HCT116 (cell line): ENCODE results near the gene SCUBE2. TPM values are rescaled to one million over a fixed set of nuclear protein-coding genes. Genes with fewer than 3 reads are reported as not detected.

Source experiments
- ATAC-seq: fragments of 200-7000 bp; cut with Tn5 transposase; 2 replicates; pipeline ENCODE4 v1.9.1; 2020; ENCODE audit warnings: mild to moderate bottlenecking, moderate library complexity
- BruUV-seq: library from RNA; stranded (reverse); fragments of 400-500 nt; replicated peaks from 2 replicates; lab custom pipeline; 2021; lab: Mats Ljungman, UMichigan
- CTCF ChIA-PET: fragments of 300-600 bp; sonication (Branson Sonifier 250); formaldehyde crosslinking; loops from one replicate; lab custom pipeline; 2021; ENCODE audit warnings: antibody characterized with exemption; lab: Charles Lee
- POLR2A ChIA-PET: fragments of 300-600, 350-600 bp; sonication (Branson Sonifier 250); formaldehyde crosslinking; loops from one replicate; lab custom pipeline; 2021; ENCODE audit warnings: antibody characterized with exemption; lab: Charles Lee
- RAD21 ChIA-PET, 2 experiments: fragments of 300-600 bp; sonication (Branson Sonifier 250); formaldehyde crosslinking; loops; one replicate each; lab custom pipeline; 2023; ENCODE audit warnings: low total read pairs in 2 of 2; ENCODE audit not compliant: uncharacterized antibody in 2 of 2, unreplicated experiment in 2 of 2, low non-redundant PET in 1 of 2; lab: Charles Lee
- DNase-seq: peaks from one replicate; pipeline ENCODE4 v3.0.0-alpha.2; 2010; ENCODE audit warnings: low read depth, low spot score
- H2AFZ ChIP-seq: fragments of 200-600 bp; shearing (Covaris generic), sonication (generic); 2 replicates; pipeline ENCODE4 v1.6.1; 2017; ENCODE audit warnings: low read depth, mixed run types, mixed read lengths, antibody characterized with exemption, low read length; ENCODE audit not compliant: poor library complexity, severe bottlenecking
- H3K27ac ChIP-seq: 2 replicates; pipeline ENCODE4 v1.5.1; 2012; ENCODE audit warnings: low read depth, low read length
- H3K27me3 ChIP-seq: fragments of 200-600 bp; sonication (generic); 2 replicates; pipeline ENCODE4 v1.6.1; 2016; ENCODE audit warnings: mixed run types, low read length, mixed read lengths; ENCODE audit not compliant: insufficient read depth
- H3K36me3 ChIP-seq, 2 experiments: fragments of 200-500 bp in 1 of 2; fragments of 200-600 bp in 1 of 2; sonication (Bioruptor generic) in 1 of 2; sonication (generic) in 1 of 2; 2 replicates each; pipeline versions ENCODE4 v1.5.1 to v1.6.1; 2014 to 2016; ENCODE audit warnings: low read length in 2 of 2, inconsistent platforms in 1 of 2, mixed read lengths in 1 of 2, mixed run types in 1 of 2; ENCODE audit not compliant: insufficient read depth in 2 of 2, control insufficient read depth in 1 of 2
- H3K4me1 ChIP-seq, 2 experiments: fragments of 200-600 bp in 1 of 2; sonication (generic) in 1 of 2; 2 replicates each; pipeline versions ENCODE4 v1.5.1 to v1.6.1; 2012 to 2017; ENCODE audit warnings: low read length in 2 of 2, inconsistent platforms in 1 of 2, mild to moderate bottlenecking in 1 of 2, mixed read lengths in 1 of 2, mixed run types in 1 of 2, moderate library complexity in 1 of 2; ENCODE audit not compliant: insufficient read depth in 2 of 2, control insufficient read depth in 1 of 2
- H3K4me2 ChIP-seq: fragments of 200-600 bp; sonication (generic); 2 replicates; pipeline ENCODE4 v1.6.1; 2017; ENCODE audit warnings: mixed run types, low read length, mixed read lengths
- H3K4me3 ChIP-seq, 2 experiments: fragments of 200-600 bp in 1 of 2; sonication (generic) in 1 of 2; replicated peaks in 1 of 2; 2 replicates each; pipeline ENCODE4 v1.5.1; 2011 to 2016; ENCODE audit warnings: low read length in 2 of 2, control low read depth in 1 of 2, low read depth in 1 of 2, mild to moderate bottlenecking in 1 of 2, mixed read lengths in 1 of 2, mixed run types in 1 of 2
- H3K79me2 ChIP-seq: fragments of 200-600 bp; sonication (generic); 2 replicates; pipeline ENCODE4 v1.6.1; 2017; ENCODE audit warnings: mild to moderate bottlenecking, mixed run types, low read length, moderate library complexity, mixed read lengths; ENCODE audit not compliant: insufficient read depth
- H3K9ac ChIP-seq: fragments of 200-600 bp; sonication (generic); 2 replicates; pipeline ENCODE4 v1.6.1; 2016; ENCODE audit warnings: low read length, mixed read lengths
- H3K9me2 ChIP-seq: fragments of 200-600 bp; sonication (generic), shearing (Covaris generic); 2 replicates; pipeline ENCODE4 v1.6.1; 2017; ENCODE audit warnings: mixed run types, mild to moderate bottlenecking, moderate library complexity; ENCODE audit not compliant: insufficient read depth
- H3K9me3 ChIP-seq, 2 experiments: fragments of 200-500 bp in 1 of 2; fragments of 200-600 bp in 1 of 2; sonication (Bioruptor generic) in 1 of 2; sonication (generic) in 1 of 2; 2 replicates each; pipeline ENCODE4 v1.6.1; 2014 to 2017; ENCODE audit warnings: low read length in 2 of 2, mixed read lengths in 2 of 2, inconsistent platforms in 1 of 2, low read depth in 1 of 2, mild to moderate bottlenecking in 1 of 2, mixed run types in 1 of 2, moderate library complexity in 1 of 2; ENCODE audit not compliant: control insufficient read depth in 1 of 2, insufficient read depth in 1 of 2
- H4K20me1 ChIP-seq: fragments of 200-600 bp; sonication (generic), shearing (Covaris generic); 2 replicates; pipeline ENCODE4 v1.6.1; 2017; ENCODE audit warnings: mixed run types, mild to moderate bottlenecking, moderate library complexity; ENCODE audit not compliant: insufficient read depth
- CBX3 ChIP-seq: IDR thresholded peaks from 2 replicates; pipeline ENCODE4 v1.6.1; 2012; ENCODE audit warnings: low read depth
- CTCF ChIP-seq, 3 experiments: fragments of 200-600 bp in 1 of 3; sonication (generic) in 1 of 3; IDR thresholded peaks in 2 of 3; conservative IDR thresholded peaks in 1 of 3; 2 replicates each; pipeline ENCODE4 v1.5.1; 2012 to 2017; ENCODE audit warnings: low read depth in 2 of 3, low read length in 2 of 3, antibody characterized with exemption in 1 of 3, borderline replicate concordance in 1 of 3, control low read depth in 1 of 3, mild to moderate bottlenecking in 1 of 3, mixed read lengths in 1 of 3, mixed run types in 1 of 3, moderate library complexity in 1 of 3; ENCODE audit not compliant: insufficient read depth in 1 of 3
- EGR1 ChIP-seq: IDR thresholded peaks from 2 replicates; pipeline ENCODE4 v1.6.1; 2012; ENCODE audit warnings: low read depth
- EZH2 ChIP-seq: fragments of 200-600 bp; sonication (generic); IDR thresholded peaks from 2 replicates; pipeline ENCODE4 v1.6.1; 2017; ENCODE audit warnings: antibody characterized with exemption, mixed run types
- EZH2phosphoT487 ChIP-seq: fragments of 200-600 bp; IDR thresholded peaks from 2 replicates; pipeline ENCODE4 v1.6.1; 2018; ENCODE audit warnings: antibody characterized with exemption, borderline replicate concordance
- JUND ChIP-seq: IDR thresholded peaks from 2 replicates; pipeline ENCODE4 v1.6.1; 2012
- POLR2A ChIP-seq: IDR thresholded peaks from 2 replicates; pipeline ENCODE4 v1.7.0; 2011; ENCODE audit warnings: borderline replicate concordance; ENCODE audit not compliant: insufficient read depth, insufficient read length; ENCODE audit errors: extremely low read depth
- POLR2AphosphoS5 ChIP-seq: IDR thresholded peaks from 2 replicates; pipeline ENCODE4 v1.6.1; 2011; ENCODE audit warnings: mild to moderate bottlenecking, low read depth, low read length, moderate library complexity
- SIN3A ChIP-seq: IDR thresholded peaks from 2 replicates; pipeline ENCODE4 v1.6.1; 2012; ENCODE audit warnings: low read depth
- ZBTB33 ChIP-seq: IDR thresholded peaks from 2 replicates; pipeline ENCODE4 v1.6.1; 2011; ENCODE audit warnings: mild to moderate bottlenecking, low read length, moderate library complexity; ENCODE audit not compliant: insufficient replicate concordance; ENCODE audit errors: extremely low read depth
- ZFX ChIP-seq: fragments of 450-650 bp; IDR thresholded peaks from 2 replicates; pipeline ENCODE4 v1.6.1; 2017
- ZNF274 ChIP-seq: fragments of 200-500 bp; sonication (Bioruptor generic); IDR thresholded peaks from 2 replicates; pipeline ENCODE4 v1.6.1; 2014; ENCODE audit warnings: mild to moderate bottlenecking, low read depth, low read length, inconsistent platforms
- intact Hi-C: fragments of 100-400 bp; cut with micrococcal nuclease; formaldehyde crosslinking; loops from 2 replicates; pipeline ENCODE4 v1.10.0; 2022
- total RNA-seq: library from RNA; stranded (reverse); gene quantifications from one replicate; pipeline ENCODE4 v1.2.1, GENCODE V29; 2021; ENCODE audit not compliant: unreplicated experiment
- TF ChIP-seq, protein P1 (sequence below): IDR thresholded peaks from 2 replicates; pipeline ENCODE4 v1.6.1; 2012
- TF ChIP-seq, protein P2 (sequence below): IDR thresholded peaks from 2 replicates; pipeline ENCODE4 v1.6.1; 2012
- TF ChIP-seq, protein P3 (sequence below): IDR thresholded peaks from 2 replicates; pipeline ENCODE4 v1.6.1; 2012; ENCODE audit warnings: low read depth

The SCUBE2 gene
- total RNA-seq, 1 experiment from 2014 or later: 1.3 TPM

DNA sequence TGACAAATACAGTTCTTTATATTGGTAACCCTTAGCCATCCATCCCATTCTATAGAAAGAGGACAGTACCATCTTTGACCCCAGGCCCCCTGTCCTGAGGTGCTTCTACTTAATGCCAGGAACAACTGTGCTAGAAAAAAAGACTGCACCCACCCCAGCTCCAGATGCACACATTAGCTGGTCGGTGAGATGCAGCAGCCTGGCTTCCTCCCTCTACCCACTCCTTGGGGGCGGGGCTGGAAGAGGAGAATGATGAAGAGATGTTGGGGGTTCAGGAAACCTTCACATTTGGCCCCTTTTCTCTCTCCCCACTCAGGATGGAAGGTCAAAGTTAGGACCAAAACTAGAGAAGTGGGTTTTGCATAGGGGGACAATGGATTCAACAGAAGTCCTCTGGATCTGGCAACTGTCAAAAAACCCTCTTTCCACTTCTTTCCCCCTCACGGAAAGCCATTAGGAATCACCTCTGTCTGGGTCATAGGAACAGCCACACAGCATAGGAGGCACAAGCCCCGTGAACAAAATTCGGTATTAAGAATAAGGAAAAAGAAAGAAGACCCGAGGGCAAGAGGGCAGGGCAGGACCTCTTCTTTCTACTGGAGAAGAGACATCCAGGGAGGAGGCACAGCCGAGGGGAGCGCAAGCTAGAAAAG is 88.4 kb downstream of the SCUBE2 start:
- H3K27me3 ChIP-seq: no peaks in the 10 kb centered on the region
- no peak for TF ChIP-seq EZH2phosphoT487
- no peak for TF ChIP-seq SIN3A
- no peak for TF ChIP-seq ZFX
- TF ChIP-seq, protein P1, sequence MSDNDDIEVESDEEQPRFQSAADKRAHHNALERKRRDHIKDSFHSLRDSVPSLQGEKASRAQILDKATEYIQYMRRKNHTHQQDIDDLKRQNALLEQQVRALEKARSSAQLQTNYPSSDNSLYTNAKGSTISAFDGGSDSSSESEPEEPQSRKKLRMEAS: no peak
- no peak for TF ChIP-seq EGR1
- TF ChIP-seq POLR2A: no peak
- TF ChIP-seq, protein P2, sequence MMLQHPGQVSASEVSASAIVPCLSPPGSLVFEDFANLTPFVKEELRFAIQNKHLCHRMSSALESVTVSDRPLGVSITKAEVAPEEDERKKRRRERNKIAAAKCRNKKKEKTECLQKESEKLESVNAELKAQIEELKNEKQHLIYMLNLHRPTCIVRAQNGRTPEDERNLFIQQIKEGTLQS: no peak
- no peak for TF ChIP-seq POLR2AphosphoS5
- TF ChIP-seq, protein P3, sequence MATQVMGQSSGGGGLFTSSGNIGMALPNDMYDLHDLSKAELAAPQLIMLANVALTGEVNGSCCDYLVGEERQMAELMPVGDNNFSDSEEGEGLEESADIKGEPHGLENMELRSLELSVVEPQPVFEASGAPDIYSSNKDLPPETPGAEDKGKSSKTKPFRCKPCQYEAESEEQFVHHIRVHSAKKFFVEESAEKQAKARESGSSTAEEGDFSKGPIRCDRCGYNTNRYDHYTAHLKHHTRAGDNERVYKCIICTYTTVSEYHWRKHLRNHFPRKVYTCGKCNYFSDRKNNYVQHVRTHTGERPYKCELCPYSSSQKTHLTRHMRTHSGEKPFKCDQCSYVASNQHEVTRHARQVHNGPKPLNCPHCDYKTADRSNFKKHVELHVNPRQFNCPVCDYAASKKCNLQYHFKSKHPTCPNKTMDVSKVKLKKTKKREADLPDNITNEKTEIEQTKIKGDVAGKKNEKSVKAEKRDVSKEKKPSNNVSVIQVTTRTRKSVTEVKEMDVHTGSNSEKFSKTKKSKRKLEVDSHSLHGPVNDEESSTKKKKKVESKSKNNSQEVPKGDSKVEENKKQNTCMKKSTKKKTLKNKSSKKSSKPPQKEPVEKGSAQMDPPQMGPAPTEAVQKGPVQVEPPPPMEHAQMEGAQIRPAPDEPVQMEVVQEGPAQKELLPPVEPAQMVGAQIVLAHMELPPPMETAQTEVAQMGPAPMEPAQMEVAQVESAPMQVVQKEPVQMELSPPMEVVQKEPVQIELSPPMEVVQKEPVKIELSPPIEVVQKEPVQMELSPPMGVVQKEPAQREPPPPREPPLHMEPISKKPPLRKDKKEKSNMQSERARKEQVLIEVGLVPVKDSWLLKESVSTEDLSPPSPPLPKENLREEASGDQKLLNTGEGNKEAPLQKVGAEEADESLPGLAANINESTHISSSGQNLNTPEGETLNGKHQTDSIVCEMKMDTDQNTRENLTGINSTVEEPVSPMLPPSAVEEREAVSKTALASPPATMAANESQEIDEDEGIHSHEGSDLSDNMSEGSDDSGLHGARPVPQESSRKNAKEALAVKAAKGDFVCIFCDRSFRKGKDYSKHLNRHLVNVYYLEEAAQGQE: no peak
- TF ChIP-seq ZBTB33: no peak
- TF ChIP-seq ZNF274: no peak
- TF ChIP-seq EZH2: no peak
- TF ChIP-seq CBX3: no peak
- no peak for TF ChIP-seq JUND
- no peak for TF ChIP-seq CTCF (IDR thresholded peaks at IDR 0.05 in 2 of 3, conservative IDR thresholded peaks at IDR 0.05 in 1 of 3; ENCODE audit: borderline replicate concordance in 1 of 3, insufficient read depth in 1 of 3, low read depth in 2 of 3, low read length in 2 of 3)
- no peaks in the 10 kb centered on the region for H3K79me2 ChIP-seq
- ChIA-PET CTCF (interaction anchor here (0.7 to 1.0 kb wide), 3 partner anchors 13 to 970 kb away, joined by 3 read pairs; no protein-coding TSS in a partner anchor), RAD21 (no interaction called here), POLR2A (no interaction called here)
- H3K9me3 ChIP-seq: no peaks in the 10 kb centered on the region
- no peak overlapping the region for H3K4me2 ChIP-seq
- peaks cover 0 to 5% of the 10 kb centered on the region in 2 experiments; a peak in 1 of 4 replicates for H3K4me1 ChIP-seq
- no peak overlapping the region for H3K9ac ChIP-seq
- H4K20me1 ChIP-seq: no peaks in the 10 kb centered on the region
- ATAC-seq (no peak), DNase-seq (no peak)
- no peak overlapping the region for H3K27ac ChIP-seq
- H3K36me3 ChIP-seq: no peaks in the 10 kb centered on the region
- intact Hi-C loops: no loop called here
- H3K4me3 ChIP-seq: no peak overlapping the region
- no peaks in the 10 kb centered on the region for H3K9me2 ChIP-seq
- BruUV-seq: no TSS peak
- H2AFZ ChIP-seq: no peak overlapping the region
